Parathyroid adenoma (tissue), 2 donors: ENCODE data around the gene SERPINA1.

Experiments
- H2AFZ ChIP-seq: fragments of 300-600 bp; sonication (generic); one replicate; pipeline ENCODE4 v1.7.0; 2017; ENCODE audit warnings: antibody characterized with exemption, mild to moderate bottlenecking
- H3K27ac ChIP-seq: fragments of 300-600 bp; sonication (generic); one replicate; pipeline ENCODE4 v1.7.0; 2017
- H3K27me3 ChIP-seq: fragments of 300-600 bp; sonication (generic); one replicate; pipeline ENCODE4 v1.7.0; 2017; ENCODE audit warnings: low read length; ENCODE audit not compliant: control insufficient read depth, insufficient read depth
- H3K36me3 ChIP-seq: fragments of 300-600 bp; sonication (generic); one replicate; pipeline ENCODE4 v1.7.0; 2017; ENCODE audit warnings: low read length; ENCODE audit not compliant: control insufficient read depth, insufficient read depth
- H3K4me1 ChIP-seq: fragments of 300-600 bp; sonication (generic); one replicate; pipeline ENCODE4 v1.7.0; 2017; ENCODE audit warnings: control low read depth
- H3K4me2 ChIP-seq: fragments of 300-600 bp; sonication (generic); one replicate; pipeline ENCODE4 v1.7.0; 2017; ENCODE audit warnings: low read length
- H3K4me3 ChIP-seq: fragments of 300-600 bp; sonication (generic); one replicate; pipeline ENCODE4 v1.7.0; 2017; ENCODE audit warnings: low read depth, low read length
- H3K79me2 ChIP-seq: fragments of 300-600 bp; sonication (generic); one replicate; pipeline ENCODE4 v1.7.0; 2017; ENCODE audit warnings: control low read depth
- H3K9ac ChIP-seq: fragments of 300-600 bp; sonication (generic); one replicate; pipeline ENCODE4 v1.7.0; 2017; ENCODE audit warnings: mild to moderate bottlenecking
- H3K9me3 ChIP-seq: fragments of 300-600 bp; sonication (generic); one replicate; pipeline ENCODE4 v1.7.0; 2017; ENCODE audit warnings: low read length; ENCODE audit not compliant: control insufficient read depth
- CTCF ChIP-seq: fragments of 300-600 bp; sonication (generic); IDR thresholded peaks from one replicate; pipeline ENCODE4 v1.7.0; 2017; ENCODE audit warnings: antibody characterized with exemption, mild to moderate bottlenecking
- donor health status: primary hyperparathyroidism.

SERPINA1 gene

GRCh38 chr14:94332587-94332986 lies 55.8 kb downstream of the SERPINA1 start:
- H3K9me3 ChIP-seq: no peaks in the 10 kb centered on the region
- H3K4me2 ChIP-seq: no peak overlapping the region
- no peak overlapping the region for H3K4me3 ChIP-seq
- no peaks in the 10 kb centered on the region for H3K27me3 ChIP-seq
- H3K27ac ChIP-seq: no peak overlapping the region
- H3K36me3 ChIP-seq: no peaks in the 10 kb centered on the region
- H3K9ac ChIP-seq: no peak overlapping the region
- H2AFZ ChIP-seq: no peak overlapping the region
- TF ChIP-seq CTCF: no peak
- no peaks in the 10 kb centered on the region for H3K4me1 ChIP-seq
- no peaks in the 10 kb centered on the region for H3K79me2 ChIP-seq

GRCh38 chr14:94332063-94332583 lies 56.3 kb downstream of the SERPINA1 start:
- Histone ChIP-seq H2AFZ (no peak overlapping the region), H3K4me2 (no peak overlapping the region), H3K79me2 (no peaks in the 10 kb centered on the region), H3K27me3 (no peaks in the 10 kb centered on the region), H3K4me3 (no peak overlapping the region), H3K27ac (no peak overlapping the region), H3K9ac (no peak overlapping the region), H3K36me3 (no peaks in the 10 kb centered on the region), H3K4me1 (no peaks in the 10 kb centered on the region), H3K9me3 (no peaks in the 10 kb centered on the region)
- no peak for TF ChIP-seq CTCF

GRCh38 chr14:94331462-94331861 lies 56.9 kb downstream of the SERPINA1 start:
- Histone ChIP-seq H3K36me3 (no peaks in the 10 kb centered on the region), H3K4me2 (no peak overlapping the region), H3K27ac (no peak overlapping the region), H3K27me3 (no peaks in the 10 kb centered on the region), H3K79me2 (no peaks in the 10 kb centered on the region), H2AFZ (no peak overlapping the region), H3K4me1 (no peaks in the 10 kb centered on the region), H3K9me3 (no peaks in the 10 kb centered on the region), H3K4me3 (no peak overlapping the region), H3K9ac (no peak overlapping the region)
- no peak for TF ChIP-seq CTCF

- Histone ChIP-seq H2AFZ (no peak overlapping the region), H3K27me3 (no peaks in the 10 kb centered on the region), H3K79me2 (no peaks in the 10 kb centered on the region), H3K4me2 (no peak overlapping the region), H3K9me3 (no peaks in the 10 kb centered on the region), H3K9ac (no peak overlapping the region), H3K4me1 (no peaks in the 10 kb centered on the region), H3K4me3 (no peak overlapping the region), H3K27ac (no peak overlapping the region), H3K36me3 (no peaks in the 10 kb centered on the region)
- no peak for TF ChIP-seq CTCF
Observed at GRCh38 chr14:94330857-94331256, 57.5 kb downstream of the SERPINA1 start.

GRCh38 chr14:94330432-94330831 lies 58.0 kb downstream of the SERPINA1 start:
- H3K27ac ChIP-seq: no peak overlapping the region
- H3K4me1 ChIP-seq: no peaks in the 10 kb centered on the region
- no peak overlapping the region for H3K9ac ChIP-seq
- H2AFZ ChIP-seq: no peak overlapping the region
- H3K9me3 ChIP-seq: no peaks in the 10 kb centered on the region
- TF ChIP-seq CTCF: no peak
- H3K4me2 ChIP-seq: no peak overlapping the region
- no peaks in the 10 kb centered on the region for H3K79me2 ChIP-seq
- H3K27me3 ChIP-seq: no peaks in the 10 kb centered on the region
- H3K4me3 ChIP-seq: no peak overlapping the region
- no peaks in the 10 kb centered on the region for H3K36me3 ChIP-seq
